MM.1S (cell line): ENCODE results near the gene MRPS15.

Source experiments
- EZH2 ChIP-seq: fragments of 300-600 bp; sonication (generic); optimal IDR thresholded peaks from 2 replicates; pipeline ENCODE3; 2017; ENCODE audit warnings: low read depth, mild to moderate bottlenecking, antibody characterized with exemption, low read length, mixed read lengths
- TF ChIP-seq, protein P1 (sequence below): fragments of 300-600 bp; sonication (generic); IDR thresholded peaks from 2 replicates; pipeline ENCODE4 v1.5.1; 2016; ENCODE audit warnings: antibody characterized with exemption, low read length, mixed read lengths

DNA sequence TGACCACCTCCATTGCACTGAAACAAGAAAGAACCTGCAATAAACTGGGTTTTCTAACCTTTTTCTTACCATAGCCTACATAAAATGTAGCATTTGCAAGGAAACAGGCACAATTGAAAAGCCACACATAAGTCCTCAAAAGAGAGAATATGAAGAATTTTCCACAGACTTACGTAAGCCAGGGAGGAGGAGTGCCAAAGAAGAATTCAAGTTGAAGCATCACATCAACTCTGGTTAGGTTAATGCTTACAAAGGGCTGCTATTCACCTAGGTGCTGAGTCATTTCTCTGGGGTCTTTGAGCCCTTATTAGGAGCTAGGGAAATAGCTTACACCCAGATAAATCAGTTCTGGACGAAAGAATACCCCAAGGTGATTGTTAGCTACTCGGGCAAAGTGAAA is 23.5 kb downstream of the MRPS15 start:
- no peak for TF ChIP-seq EZH2
- TF ChIP-seq, protein P1, sequence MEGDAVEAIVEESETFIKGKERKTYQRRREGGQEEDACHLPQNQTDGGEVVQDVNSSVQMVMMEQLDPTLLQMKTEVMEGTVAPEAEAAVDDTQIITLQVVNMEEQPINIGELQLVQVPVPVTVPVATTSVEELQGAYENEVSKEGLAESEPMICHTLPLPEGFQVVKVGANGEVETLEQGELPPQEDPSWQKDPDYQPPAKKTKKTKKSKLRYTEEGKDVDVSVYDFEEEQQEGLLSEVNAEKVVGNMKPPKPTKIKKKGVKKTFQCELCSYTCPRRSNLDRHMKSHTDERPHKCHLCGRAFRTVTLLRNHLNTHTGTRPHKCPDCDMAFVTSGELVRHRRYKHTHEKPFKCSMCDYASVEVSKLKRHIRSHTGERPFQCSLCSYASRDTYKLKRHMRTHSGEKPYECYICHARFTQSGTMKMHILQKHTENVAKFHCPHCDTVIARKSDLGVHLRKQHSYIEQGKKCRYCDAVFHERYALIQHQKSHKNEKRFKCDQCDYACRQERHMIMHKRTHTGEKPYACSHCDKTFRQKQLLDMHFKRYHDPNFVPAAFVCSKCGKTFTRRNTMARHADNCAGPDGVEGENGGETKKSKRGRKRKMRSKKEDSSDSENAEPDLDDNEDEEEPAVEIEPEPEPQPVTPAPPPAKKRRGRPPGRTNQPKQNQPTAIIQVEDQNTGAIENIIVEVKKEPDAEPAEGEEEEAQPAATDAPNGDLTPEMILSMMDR = no peak
